ENCODE data around the gene FYN.

Gene FYN

DNA sequence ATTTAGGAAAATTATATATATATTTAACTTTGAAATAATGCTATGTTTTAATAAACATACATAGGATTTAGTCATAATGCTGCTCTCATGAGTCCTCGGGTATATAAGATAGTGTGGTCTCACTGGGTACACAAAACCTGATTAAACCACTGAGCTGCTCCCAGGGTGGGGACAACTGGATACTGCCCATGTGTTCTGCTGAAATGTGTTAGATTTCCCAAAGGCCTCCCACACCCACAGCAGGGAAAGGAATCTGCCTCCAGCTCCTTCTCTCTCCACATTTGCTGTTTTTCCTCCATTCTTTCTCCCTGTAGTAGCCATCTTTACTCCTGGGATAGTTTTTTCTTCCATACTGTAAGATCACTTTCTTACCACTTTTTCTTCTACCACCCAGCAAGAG, 198.4 kb downstream of the FYN start:
- FAIRE-seq, result no peak

DNA sequence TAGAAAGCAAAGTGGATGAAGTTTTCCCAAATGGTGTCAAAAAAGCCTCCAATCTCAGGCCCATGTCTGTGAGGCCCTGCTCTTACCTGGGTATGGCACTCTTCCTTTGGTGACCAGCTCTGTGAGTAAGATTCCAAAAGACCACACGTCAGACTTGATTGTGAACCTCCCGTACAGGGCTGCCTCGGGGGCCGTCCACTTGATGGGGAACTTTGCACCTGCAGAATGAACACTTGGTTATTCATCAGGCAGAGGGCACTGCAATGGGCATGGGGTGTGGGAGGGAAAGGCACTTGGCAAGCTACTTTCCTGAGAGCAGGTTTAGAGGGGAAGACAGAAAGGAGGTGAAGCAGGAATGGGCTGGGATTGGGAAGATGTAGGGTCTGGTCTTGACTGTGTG, 198.8 kb downstream of the FYN start:
- FAIRE-seq, result no peak

DNA sequence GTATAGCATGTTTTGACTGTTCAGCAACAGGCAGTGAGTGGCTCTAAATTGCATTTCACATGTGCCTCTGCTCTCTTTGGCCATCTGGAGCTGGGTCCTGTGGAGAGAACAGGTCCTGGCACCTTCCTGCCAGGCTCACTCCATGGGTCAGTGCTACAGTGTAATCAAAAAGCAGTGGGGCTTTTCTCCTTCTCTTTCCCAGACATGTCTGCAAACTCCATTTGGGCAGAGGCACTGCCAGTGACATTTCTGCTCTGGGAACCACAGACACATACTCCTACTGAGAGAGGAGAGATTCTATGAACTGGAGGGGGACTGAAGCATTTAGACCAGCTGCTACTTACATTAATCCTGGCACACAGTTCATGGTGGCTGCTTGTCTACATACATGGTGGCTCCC, 199.3 kb downstream of the FYN start:
- no peak for FAIRE-seq

GRCh38 chr6:111673532-111673931, 199.7 kb downstream of the FYN start:
- no peak for FAIRE-seq

DNA sequence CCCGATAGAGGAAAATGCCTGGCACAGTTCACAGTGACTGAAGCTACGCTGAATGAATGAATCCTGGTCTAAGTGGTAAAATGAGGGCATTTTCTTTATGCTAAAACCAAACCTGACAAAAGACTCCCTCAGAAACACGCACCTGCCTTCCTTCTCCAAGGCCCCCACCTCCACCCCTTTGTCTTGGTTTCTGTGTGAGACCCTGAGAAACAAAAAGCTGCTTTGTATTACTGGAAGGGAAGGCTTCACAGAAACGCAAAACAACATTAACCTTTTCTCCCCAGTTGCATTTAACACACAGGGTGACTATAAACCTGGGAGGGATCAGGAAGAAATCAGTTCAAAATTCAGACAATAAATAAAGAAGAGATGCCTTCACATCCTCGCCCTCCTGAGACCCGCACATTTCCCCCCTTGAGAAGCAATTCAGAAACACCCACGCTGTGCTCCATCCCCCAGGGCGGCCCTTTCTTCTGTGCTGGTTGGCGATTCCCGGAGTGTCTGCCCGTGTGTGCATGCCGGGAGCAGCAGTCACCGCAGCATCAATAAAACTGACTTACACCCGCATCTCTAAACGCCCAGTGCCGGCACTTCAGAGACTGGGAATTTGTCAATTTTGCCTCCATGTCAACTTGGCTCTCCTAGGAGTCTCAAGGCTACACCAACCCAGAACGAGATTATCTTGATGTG, 200.3 kb downstream of the FYN start:
- no peak for FAIRE-seq

DNA sequence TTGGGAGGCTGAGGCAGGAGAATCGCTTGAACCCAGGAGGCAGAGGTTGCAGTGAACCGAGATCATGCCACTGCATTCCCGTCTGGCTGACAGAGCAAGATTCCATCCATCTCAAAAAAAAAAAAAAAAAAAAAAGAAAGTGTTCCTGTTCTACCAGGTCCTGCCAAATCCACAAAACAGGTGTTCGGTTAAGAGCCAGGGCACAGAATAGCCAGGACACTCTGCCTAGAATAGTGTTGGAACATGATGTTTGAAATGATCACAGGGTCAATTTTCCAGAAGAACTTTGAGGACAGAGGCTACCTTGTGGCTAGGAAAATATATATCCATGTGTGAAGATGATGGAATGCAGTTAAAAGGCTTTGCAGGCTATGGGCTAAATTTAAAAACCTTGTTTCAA, 203.9 kb downstream of the FYN start:
- FAIRE-seq, result no peak

DNA sequence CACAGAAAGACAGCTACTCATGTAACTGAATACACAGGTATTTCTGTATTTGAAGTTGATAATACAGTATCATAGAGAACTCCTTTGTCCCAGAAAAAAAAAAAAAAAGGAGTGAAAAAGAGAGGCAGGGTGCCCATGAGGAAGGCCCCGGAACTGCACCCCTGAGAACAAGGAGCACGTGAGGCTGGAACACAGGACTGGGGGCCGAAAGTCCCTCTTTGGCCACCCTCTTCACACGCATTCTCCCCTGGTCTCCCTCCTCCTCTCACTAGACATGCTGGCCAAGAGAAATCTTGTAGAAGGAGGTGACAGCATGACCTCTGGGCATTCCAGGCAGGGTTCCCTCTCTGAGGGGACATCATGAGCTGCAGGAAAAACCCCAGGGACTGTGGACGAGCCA, 204.8 kb downstream of the FYN start:
- FAIRE-seq, result no peak

DNA sequence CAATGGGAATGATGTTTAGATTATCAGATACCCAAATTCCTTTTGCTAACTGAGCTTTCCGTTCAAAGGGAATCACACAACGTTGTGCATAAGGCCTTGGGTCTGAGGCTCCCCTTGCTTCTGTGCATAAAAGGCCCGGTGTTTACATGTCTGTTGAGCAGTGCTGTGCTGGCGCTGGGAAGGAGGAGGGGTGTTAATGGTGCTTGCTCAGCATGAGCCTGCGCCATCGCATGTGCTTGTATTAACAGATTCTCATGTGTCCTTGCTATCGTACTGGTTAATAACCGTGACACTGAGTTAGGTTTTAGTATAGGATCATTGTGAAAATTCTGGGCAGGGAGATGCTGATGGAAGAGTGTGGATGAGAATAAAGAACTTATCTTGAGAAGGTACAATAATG, 205.3 kb downstream of the FYN start:
- FAIRE-seq, result no peak

DNA sequence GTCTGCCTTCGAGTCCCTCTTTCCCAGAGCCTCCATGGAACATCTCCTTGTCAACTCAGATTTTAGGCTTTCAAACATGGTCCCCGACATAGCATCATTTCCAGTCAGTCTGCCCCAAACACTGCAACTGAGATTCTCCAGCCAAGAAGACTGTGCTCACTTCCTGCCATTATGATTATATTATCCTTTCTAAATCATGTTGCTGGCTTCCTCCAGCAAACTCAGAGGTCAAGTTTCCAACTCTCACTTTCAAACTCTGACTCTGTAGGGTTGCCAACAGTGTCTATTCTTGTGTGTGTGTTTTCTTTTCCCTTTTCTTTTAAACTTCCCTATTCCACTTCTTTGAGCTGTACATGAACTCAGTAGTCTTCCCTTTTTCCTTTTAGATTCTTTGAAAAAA, 206.4 kb downstream of the FYN start:
- FAIRE-seq, result no peak

DNA sequence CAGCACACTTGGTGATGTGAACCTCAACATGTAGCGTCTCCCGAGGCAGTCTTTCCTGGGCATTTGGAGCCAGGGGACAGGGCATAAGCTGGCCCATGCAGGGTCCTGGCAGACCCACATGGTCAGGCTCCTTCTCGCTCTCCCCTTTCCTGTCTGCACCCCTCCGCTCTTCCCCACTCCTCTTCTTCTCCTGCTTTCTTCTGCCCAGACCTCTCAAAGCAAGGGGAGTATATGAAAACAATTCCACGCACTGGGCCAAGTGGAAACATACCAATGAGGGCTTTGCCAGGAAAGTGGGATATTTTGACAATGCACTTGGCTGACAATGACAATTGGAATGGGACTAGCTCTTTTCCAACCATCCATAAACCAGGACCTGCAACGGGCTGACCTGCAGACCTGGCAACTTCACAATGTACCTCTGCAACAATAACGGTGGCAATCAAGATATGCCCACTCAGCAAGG, 208.7 kb downstream of the FYN start:
- no peak for FAIRE-seq

- FAIRE-seq, result no peak
These were observed 209.3 kb downstream of the FYN start for GRCh38 chr6:111663692-111664564.

GRCh38 chr6:111662794-111663593, 210.3 kb downstream of the FYN start:
- FAIRE-seq, result no peak

DNA sequence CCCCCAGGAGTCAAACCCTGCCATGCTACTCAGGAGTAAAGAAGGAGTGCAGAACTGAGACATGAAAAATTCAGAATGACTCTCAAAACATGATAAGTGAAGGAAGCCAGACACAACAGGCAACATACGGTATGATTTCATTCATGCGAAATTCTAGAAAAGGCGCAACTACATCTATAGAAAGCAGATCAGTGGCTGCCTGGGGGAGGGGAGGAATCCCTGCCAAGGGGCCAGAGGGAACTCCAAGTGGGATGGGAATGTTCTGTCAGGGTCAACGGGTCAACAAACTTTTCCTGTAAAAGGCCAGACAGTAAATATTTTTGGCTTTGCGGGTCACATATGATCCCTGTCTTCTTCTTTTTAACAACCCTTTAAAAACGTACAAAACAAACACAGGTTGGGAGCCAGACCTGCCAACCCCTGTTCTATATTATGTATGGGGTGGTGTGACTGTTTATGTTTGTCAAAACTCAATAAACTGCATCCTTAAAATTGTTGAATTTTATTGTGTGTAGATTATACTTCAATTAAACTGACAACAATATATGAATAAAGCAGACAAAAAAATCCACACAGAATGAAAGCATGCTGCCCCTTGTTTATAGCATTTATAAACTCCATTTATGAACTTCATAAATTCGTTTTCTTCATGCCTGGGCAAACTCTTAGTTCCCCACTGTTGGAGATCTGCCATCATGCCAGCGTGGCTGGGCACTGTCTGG, 211.0 kb downstream of the FYN start:
- FAIRE-seq, result no peak

DNA sequence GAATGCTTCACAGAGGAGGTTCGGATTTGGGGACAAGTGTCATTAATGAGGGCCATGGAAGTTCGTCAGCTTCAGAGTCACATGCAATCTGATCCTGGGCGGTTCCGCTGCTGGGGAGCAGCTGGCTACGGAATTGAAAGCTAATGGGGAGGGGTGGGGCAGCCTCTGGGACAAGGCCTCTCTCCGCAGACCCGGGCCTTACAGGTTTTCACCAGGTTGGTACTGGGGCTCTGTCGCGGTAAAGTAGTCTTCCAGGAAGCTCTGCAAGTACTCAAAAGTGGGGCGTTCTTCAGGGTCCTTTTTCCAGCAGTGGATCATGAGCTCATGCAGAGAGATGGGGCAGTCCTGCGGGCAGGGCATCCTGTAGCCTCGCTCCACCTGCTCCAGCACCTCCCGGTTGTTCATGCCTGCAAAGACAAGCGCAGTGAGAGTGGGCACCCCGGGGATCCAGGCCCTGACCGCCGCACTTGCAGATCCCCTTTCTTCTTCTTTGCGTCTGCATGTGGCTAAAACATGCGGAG, 211.7 kb downstream of the FYN start:
- no peak for FAIRE-seq

DNA sequence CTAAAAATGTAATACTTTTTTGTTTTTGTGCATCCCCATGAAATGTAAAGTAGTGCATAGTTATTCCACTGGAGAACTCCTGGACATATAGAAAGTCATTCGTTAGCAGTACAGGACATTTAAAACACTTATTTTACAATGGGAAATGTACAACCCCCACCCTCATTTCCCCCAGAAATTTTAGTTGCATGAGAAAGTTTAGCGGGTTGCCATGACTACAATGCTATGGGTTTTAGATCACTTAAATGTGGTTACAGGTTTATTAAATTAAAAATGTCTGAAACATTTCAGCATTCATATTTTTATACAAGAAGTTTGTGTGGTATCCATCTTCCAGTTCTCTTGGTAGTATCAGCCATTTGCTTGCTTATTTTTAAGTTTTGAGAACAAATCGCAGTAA, 212.7 kb downstream of the FYN start:
- no peak for FAIRE-seq

DNA sequence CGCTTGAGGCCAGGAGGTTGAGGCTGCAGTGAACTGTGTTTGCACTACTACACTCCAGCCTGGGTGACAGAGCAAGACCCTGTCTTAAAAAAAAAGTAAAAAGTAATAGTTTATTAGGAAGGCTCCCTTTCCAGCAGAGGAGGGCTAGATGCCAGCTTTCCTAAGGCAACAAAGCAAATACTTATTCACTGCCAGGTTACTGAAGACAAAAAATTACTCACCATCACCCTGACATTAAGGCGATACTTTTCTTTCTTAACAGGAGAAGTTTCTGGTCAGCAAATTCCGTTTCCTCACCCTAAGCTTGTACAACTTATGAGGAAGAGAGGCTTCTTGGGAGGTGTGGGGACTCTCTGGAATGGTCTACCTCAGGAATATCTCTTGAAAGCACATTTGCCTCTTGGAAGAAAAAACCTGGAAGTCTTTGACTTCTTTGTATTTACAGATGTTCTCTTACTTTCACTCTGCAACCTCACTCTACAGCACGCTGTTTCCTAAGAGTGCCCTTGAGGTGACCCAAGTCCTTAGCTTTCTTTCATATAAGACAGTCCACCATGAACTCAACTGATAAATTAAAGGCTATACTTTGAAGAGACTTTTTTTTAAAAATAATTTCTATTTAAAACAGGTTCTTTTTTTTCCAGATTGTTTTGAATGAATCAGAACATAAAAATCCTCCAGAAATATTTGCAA, 214.6 kb downstream of the FYN start:
- no peak for FAIRE-seq

DNA sequence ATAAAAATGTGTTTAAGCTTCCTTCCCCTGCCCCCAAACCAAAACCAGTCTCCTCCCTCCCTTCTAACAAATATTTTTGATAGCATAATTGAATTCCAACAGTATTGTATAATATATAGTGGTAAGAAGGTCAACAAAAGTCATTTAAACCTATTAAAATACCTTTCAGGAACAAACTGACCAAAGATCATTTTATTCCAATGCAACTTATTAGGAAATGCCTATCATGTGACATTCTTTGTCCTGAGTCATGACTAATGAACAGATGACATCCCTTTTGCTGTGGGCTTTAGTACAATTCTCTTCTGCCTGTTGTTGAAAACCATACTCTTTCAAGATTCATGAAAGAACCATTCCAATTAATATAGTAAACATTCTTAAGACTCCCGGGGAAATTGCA, 216.1 kb downstream of the FYN start:
- no peak for FAIRE-seq

DNA sequence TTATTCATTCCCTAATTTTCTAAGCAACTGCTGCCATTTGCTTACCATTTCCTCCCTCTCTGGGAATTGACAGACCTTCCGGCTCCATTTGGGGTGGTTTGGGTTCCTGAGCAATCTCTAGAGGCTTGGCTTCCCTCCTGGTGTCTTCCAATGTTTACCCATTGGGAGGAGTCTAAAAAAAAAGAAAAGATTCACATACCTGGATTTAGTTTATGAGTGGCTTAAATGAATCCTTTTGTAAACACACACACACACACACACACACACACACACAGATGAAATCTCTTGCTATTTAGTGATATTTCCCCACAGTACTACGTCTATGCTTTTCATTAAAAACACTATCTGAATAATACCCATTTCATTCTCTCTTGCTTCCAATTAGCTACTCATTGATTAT, 219.3 kb downstream of the FYN start:
- FAIRE-seq, result no peak

- no peak for FAIRE-seq
These were observed 219.8 kb downstream of the FYN start for GRCh38 chr6:111653434-111653833.

DNA sequence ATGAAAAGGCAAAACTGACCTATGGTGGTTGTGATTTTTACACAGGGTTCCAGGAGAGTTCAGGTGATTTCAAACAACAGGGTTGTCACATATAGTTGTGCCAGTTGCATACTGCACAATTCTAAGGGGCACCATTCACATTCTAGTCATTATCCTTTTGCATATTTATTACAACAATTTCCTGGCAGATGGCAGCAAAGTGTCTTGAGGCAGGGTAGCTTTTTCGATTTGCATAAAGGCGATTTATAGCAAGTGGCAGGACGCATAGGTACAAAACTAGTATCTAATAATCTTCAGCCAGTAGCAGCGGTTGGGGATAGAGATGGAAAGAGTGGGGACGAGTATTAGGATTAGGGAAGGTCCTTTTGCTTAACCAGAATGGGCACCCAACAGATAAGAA, 221.1 kb downstream of the FYN start:
- no peak for FAIRE-seq

DNA sequence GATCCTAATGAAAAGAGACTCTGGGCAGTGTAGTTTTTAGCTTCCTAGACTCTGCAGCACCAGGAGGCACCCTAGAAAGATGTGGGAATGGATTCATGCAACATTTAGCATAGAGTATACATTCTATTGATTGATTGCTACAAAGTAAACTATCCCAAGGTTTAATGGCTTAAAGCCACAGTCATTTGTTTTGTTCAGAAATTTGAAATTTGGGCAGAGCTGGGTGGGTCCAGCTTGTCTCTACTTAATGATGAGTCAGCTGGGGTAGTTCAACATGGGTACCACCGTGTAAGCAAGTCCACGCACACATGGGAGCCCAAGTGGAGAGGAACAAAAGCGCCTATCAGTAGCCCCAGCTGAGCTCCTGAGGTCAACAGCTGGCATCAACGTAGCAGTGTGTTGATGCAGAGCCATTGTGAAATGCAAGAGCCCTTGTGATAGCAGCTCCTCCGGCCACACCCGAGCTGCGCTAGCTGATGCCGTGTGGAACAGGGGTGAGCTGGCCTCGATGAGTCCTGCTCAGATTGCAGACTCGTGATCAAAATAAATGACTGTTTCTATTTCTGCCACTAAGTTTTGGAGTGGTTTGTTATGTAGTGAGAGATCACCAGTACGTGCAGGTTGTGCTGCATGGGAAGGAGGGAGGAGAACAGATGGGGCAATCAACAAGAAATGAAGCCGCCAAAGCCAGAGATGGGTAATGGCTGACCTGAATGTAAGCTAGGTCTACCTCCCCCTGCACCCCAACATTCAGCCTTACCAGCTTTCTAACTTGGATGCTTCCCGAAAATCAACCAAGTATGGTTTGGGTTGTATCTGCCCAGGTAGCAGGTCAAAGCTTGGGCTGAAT, 221.8 kb downstream of the FYN start:
- no peak for FAIRE-seq
